IPS-NIHi7 (cell line): Measurements from ENCODE around the gene DNMT3A.
A peak's percentile ranks its signal among the peaks of the same experiment; 100 is the strongest.

Experiments used
- DNase-seq: peaks from one replicate; pipeline ENCODE4 v3.0.0; 2012; ENCODE audit warnings: mixed read lengths; ENCODE audit errors: extremely low spot score

Gene DNMT3A

GRCh38 chr2:25341753-25342371 lies at the start of gene DNMT3A:
Gene DNMT3A, minus strand, starts transcription at chr2:25341925. Its CDS starts 27,941 bp downstream, at chr2:25313984.
- peak; percentile 69 for DNase-seq

- no peak for DNase-seq
Measured at GRCh38 chr2:25389161-25389560, 47.4 kb upstream of the DNMT3A start.

GRCh38 chr2:25388491-25388890 lies 46.8 kb upstream of the DNMT3A start:
- no peak for DNase-seq

- no peak for DNase-seq
Measured at GRCh38 chr2:25387876-25388449, 46.2 kb upstream of the DNMT3A start.

GRCh38 chr2:25386971-25387875 lies 45.5 kb upstream of the DNMT3A start:
- no peak for DNase-seq

GRCh38 chr2:25385910-25386309 lies 44.2 kb upstream of the DNMT3A start:
- no peak for DNase-seq

GRCh38 chr2:25383806-25384205 lies 42.1 kb upstream of the DNMT3A start:
- no peak for DNase-seq

GRCh38 chr2:25381502-25381901 lies 39.8 kb upstream of the DNMT3A start:
- no peak for DNase-seq

- no peak for DNase-seq
Measured at GRCh38 chr2:25380586-25381375, 39.1 kb upstream of the DNMT3A start.

- no peak for DNase-seq
Measured at GRCh38 chr2:25380023-25380422, 38.3 kb upstream of the DNMT3A start.

- DNase-seq: no peak
Measured at GRCh38 chr2:25379535-25379934, 37.8 kb upstream of the DNMT3A start.

- no peak for DNase-seq
Measured at GRCh38 chr2:25378731-25379490, 37.2 kb upstream of the DNMT3A start.

GRCh38 chr2:25377822-25378421 lies 36.2 kb upstream of the DNMT3A start:
- no peak for DNase-seq

- DNase-seq: peak; percentile 97
Measured at GRCh38 chr2:25376750-25377621, 35.3 kb upstream of the DNMT3A start.

GRCh38 chr2:25375989-25376545 lies 34.3 kb upstream of the DNMT3A start:
- DNase-seq: no peak

GRCh38 chr2:25375371-25375988 lies 33.8 kb upstream of the DNMT3A start:
- no peak for DNase-seq

GRCh38 chr2:25374827-25375226 lies 33.1 kb upstream of the DNMT3A start:
- DNase-seq: no peak

- no peak for DNase-seq
Measured at GRCh38 chr2:25374411-25374810, 32.7 kb upstream of the DNMT3A start.
